HEK293 (cell line): Measurements from ENCODE around the gene RBP4.

Experiments used
- AEBP2 ChIP-seq: fragments of 450-650 bp; formaldehyde crosslinking; IDR thresholded peaks from 2 replicates; pipeline ENCODE4 v1.5.1; 2016; ENCODE audit warnings: missing biosample characterization, missing genetic modification characterization, borderline replicate concordance
- HOXA7 ChIP-seq: sonication (generic); formaldehyde crosslinking; IDR thresholded peaks from 2 replicates; pipeline ENCODE4 v1.8.1; 2022; ENCODE audit warnings: missing genetic modification reagents, borderline replicate concordance
- TF ChIP-seq, protein P1 (sequence below): fragments of 450-650 bp; formaldehyde crosslinking; IDR thresholded peaks from 2 replicates; pipeline ENCODE4 v1.5.1; 2016; ENCODE audit warnings: missing biosample characterization, missing genetic modification characterization

GRCh38 chr10:93639791-93640190 is 38.8 kb upstream of the RBP4 start:
- TF ChIP-seq, protein P1, sequence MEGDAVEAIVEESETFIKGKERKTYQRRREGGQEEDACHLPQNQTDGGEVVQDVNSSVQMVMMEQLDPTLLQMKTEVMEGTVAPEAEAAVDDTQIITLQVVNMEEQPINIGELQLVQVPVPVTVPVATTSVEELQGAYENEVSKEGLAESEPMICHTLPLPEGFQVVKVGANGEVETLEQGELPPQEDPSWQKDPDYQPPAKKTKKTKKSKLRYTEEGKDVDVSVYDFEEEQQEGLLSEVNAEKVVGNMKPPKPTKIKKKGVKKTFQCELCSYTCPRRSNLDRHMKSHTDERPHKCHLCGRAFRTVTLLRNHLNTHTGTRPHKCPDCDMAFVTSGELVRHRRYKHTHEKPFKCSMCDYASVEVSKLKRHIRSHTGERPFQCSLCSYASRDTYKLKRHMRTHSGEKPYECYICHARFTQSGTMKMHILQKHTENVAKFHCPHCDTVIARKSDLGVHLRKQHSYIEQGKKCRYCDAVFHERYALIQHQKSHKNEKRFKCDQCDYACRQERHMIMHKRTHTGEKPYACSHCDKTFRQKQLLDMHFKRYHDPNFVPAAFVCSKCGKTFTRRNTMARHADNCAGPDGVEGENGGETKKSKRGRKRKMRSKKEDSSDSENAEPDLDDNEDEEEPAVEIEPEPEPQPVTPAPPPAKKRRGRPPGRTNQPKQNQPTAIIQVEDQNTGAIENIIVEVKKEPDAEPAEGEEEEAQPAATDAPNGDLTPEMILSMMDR (tag by site-specific recombination) = no peak
- no peak for TF ChIP-seq AEBP2 (tag by site-specific recombination)
- no peak for TF ChIP-seq HOXA7 (CRISPR knock-in tag)
